Measurements from ENCODE around the gene GAS2L2.

GAS2L2 gene

GRCh38 chr17:35745246-35745645, 7.8 kb downstream of the GAS2L2 start:
- no peak for DNase-seq

- no peak for DNase-seq
Observed at GRCh38 chr17:35744830-35745229, 8.2 kb downstream of the GAS2L2 start.

GRCh38 chr17:35743626-35744328, 9.3 kb downstream of the GAS2L2 start:
- DNase-seq, result no peak

DNA sequence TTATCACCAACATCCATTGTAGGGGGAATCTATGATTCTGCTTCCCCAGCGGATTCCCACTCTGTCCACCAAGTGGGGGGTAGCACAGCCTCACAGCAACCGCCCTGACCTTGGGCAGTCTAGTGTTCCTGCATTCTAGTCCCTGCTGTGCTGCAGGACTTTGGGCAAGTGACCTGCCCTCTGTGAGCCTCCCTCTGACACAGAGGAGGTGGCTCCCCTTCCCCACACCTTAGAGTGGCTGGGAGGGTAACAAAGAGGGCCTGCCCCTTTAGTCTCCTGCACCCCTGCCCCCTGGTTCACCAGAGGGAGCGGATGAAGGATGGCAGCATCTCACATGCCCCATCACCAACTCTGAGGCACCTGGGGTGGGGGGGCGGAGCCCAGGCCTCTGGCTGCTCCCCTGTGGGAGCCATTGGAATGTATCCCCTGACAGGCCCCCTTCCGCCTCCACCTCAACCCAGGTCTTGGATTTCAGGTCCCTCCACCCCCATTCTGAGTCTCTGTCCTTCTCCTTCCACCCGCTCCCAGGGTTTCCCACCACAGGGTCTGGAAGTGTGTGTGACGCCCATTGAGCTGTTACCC, 10.1 kb downstream of the GAS2L2 start:
- DNase-seq, result no peak

GRCh38 chr17:35742496-35742895, 10.5 kb downstream of the GAS2L2 start:
- no peak for DNase-seq

DNA sequence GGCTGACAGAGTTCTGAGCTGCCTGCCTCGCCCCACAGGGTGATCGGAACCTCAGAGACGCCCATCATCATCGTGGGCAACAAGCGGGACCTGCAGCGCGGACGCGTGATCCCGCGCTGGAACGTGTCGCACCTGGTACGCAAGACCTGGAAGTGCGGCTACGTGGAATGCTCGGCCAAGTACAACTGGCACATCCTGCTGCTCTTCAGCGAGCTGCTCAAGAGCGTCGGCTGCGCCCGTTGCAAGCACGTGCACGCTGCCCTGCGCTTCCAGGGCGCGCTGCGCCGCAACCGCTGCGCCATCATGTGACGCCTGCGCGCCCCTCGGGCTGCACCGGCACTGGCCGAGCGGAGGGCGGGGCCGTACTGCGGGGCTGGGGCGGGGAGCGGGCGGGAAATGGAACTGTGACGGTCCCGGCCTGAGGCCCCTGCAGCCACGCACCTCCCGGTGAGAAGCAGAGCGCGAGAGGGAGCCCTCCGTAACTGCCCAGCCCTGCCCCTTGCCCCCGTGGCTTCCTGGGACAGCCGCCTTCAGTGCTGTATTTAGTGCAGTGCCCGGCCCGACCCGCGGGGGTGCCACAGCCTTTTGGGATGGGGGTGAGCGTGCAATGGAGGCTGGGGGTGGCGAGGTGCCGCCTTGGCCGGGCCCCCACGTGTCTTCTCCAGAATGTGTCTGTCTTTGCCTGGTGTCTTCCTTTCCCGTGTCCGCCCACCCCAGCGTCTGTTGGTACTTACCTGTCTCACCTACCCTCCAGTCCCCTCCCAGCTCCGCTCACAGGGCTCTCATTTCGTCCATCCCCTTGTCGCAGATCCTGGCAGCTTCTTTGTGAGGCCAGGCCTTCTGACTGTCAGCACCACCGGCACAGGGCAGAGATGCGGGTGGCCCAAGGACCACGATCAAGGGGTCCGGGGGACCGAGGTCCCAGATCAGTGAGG, 11.8 kb downstream of the GAS2L2 start:
- no peak for DNase-seq

DNA sequence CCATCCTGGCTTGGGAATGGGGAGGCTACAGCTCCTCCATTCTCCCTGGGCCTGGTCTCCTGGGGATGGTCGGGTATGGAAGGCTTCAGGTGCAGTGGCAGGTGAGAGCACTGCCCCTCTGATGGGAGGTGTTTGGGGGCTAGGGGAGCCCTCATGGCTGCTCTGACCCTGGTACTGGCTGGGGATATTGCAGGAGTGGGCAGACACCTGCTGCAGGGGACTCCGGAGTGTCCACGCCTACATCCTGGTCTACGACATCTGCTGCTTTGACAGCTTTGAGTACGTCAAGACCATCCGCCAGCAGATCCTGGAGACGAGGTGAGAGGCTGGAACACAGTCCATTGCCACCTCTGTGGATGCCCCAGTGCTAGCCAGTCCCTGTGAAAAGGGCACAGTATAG, 12.8 kb downstream of the GAS2L2 start:
- DNase-seq, result no peak

GRCh38 chr17:35738519-35739133, 14.4 kb downstream of the GAS2L2 start:
- DNase-seq, result no peak

DNA sequence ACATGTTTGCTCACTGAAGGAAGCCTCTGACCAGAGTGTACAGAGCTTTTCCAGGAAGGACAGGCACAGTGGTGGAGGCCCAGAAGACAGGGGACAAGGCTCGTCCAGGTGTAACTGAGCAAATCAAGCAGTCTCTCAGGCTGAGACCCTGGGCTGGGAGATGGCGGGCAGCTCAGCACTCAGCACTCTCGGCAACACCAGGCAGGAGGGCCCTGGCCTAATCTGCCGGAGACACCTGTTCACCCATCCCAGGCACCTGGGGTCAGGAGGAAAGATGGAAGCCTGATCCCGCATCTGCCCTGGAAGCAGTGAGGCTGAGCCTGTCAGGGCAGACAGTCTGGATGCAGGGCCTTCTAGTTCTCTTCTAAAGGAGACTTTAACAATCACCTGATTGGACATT, 16.8 kb downstream of the GAS2L2 start:
- DNase-seq, result no peak

DNA sequence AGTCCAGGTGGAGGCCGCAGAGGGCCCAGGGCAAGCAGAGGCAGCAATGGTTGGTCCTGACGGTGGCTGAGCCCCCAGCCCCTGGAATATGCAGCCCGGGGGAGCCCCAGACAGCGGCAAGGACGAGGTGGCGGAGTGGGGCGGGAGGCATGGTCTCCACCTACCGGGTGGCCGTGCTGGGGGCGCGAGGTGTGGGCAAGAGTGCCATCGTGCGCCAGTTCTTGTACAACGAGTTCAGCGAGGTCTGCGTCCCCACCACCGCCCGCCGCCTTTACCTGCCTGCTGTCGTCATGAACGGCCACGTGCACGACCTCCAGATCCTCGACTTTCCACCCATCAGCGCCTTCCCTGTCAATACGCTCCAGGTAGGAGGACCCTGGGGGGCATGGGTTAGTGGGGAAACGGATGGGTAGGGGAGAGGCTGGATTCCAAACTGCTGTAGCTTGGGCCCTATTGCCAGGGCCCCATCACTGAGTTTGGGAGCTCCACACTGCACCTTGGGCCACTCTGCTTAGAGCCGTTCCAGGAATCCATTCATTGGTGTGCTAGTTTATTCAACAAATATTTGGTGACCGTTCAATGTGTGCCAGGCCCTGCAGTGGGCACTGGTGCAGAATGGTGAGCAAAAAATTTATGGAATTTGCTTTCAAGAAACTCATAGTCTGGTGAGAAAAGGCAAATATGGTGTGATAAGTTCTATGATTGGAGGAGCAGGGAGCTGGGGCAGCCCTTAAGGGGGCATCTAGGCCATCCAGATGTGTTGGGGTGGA, 17.8 kb downstream of the GAS2L2 start:
- no peak for DNase-seq

- DNase-seq, result no peak
Observed at GRCh38 chr17:35734396-35734795, 18.6 kb downstream of the GAS2L2 start.

- DNase-seq, result no peak
Observed at GRCh38 chr17:35733366-35733765, 19.7 kb downstream of the GAS2L2 start.

GRCh38 chr17:35732806-35733136, 20.3 kb downstream of the GAS2L2 start:
- DNase-seq, result no peak

GRCh38 chr17:35731917-35732805, 20.9 kb downstream of the GAS2L2 start:
- DNase-seq, result no peak

- peak; percentile 63 for DNase-seq
Observed at GRCh38 chr17:35731239-35731916, 21.7 kb downstream of the GAS2L2 start, which contains the start of gene RASL10B. TSS of gene RASL10B (plus strand) at chr17:35731639. CDS start at chr17:35735185, 3,546 bp downstream.

DNA sequence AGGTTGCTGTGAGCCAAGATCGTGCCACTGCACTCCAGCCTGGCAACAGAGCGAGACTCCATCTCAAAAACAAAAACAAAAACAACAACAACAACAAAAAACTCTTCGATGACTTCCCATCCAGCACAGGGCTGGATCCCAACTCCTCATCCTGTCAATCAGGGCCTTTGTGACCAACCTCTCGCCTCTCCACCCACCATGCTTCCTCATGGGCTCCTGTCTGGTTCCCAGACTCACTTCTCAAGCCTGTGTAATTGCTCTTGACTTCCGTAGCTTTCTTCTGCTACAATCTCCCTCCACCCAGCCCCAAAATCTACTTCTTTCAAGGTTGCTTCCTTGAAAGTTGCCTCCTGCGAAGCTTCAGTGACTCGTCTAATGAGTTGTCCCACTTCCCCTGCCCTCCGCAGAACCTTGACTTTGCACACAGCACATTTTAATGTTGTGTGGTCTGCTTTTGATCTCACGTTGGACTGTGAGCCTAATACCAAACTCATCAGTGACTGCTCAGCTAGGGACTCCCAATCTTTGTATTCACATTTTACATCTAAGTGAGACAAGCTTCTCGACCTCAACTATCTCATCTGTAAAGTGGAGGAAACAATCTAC, 22.5 kb downstream of the GAS2L2 start:
- no peak for DNase-seq

- DNase-seq, result no peak
Observed at GRCh38 chr17:35729405-35729833, 23.6 kb downstream of the GAS2L2 start.

DNA sequence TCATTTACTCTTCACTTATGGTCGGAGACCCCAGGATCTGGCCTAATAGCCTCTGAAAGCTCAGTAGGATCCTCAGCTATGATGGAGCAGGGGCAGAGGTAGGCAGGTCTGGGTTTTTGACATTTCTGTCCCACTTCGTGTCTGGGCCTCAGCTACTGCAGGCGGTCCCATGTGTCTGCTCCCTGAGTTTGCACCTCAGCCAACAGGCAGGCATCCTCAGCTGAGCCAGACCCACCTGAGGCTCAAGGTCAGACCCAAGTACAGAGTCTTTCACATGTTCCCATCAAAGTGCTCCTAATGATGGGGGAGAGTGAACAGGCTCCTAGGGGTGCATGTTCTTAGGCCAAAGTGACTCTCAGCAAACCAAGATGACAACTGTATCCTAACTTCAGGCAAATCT, 24.5 kb downstream of the GAS2L2 start:
- DNase-seq, result no peak

DNA sequence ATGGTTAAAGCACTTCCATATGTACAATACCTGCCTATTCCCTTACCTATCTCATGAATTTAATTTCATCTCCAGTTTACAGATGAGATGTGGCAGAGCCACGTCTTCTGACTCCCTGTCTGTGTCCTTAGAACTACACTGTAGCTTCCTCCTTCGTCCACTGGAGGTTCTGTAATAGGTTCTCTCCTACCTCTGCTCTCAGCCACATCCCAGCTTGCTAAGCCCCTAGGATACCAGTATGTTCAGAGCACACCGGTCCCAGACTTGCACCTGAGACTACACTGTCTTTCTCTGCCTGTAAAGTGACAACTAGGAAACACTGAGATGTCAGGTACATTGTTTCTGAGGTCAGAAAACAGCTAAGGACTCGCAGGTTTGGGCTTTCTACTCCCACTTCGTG, 25.4 kb downstream of the GAS2L2 start:
- no peak for DNase-seq

DNA sequence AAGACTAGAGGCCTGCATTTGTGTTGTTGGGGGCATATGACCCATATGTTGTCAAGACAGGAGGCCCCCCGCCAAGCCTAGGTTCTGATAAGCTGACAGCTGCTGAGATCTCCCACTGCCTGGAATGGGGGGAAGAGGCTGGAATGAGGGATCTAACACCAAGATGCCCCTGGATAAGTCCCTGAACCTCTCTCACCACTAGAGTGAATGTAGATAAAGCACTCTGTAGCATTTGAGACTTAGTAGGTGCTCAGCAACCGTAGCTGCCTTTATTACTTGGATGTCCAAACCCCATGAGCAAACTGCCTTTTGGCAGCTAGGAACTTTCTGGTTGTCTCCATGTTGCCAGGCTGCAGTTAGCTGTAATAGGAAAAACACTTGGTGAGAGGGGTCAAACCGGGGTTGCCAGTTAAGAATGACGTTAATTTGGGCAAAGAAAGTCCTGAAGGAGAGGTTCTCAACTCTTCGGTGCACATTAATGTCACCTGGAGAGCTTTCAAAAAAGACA, 26.0 kb downstream of the GAS2L2 start:
- DNase-seq, result no peak
